Activated gamma-delta T cell treated with Interleukin-2 at 50 U/mL for 16 hours (primary cell): ENCODE results near the gene TTC27.
"Not testable (repeated sequence)": the region's sequence is repeated elsewhere in the genome, so short reads cannot be mapped to it uniquely, and the experiment has no call there.

ENCODE experiments used
- DNase-seq: peaks from one replicate; pipeline ENCODE4 v3.0.0-alpha.2; 2020

TTC27 gene

DNA sequence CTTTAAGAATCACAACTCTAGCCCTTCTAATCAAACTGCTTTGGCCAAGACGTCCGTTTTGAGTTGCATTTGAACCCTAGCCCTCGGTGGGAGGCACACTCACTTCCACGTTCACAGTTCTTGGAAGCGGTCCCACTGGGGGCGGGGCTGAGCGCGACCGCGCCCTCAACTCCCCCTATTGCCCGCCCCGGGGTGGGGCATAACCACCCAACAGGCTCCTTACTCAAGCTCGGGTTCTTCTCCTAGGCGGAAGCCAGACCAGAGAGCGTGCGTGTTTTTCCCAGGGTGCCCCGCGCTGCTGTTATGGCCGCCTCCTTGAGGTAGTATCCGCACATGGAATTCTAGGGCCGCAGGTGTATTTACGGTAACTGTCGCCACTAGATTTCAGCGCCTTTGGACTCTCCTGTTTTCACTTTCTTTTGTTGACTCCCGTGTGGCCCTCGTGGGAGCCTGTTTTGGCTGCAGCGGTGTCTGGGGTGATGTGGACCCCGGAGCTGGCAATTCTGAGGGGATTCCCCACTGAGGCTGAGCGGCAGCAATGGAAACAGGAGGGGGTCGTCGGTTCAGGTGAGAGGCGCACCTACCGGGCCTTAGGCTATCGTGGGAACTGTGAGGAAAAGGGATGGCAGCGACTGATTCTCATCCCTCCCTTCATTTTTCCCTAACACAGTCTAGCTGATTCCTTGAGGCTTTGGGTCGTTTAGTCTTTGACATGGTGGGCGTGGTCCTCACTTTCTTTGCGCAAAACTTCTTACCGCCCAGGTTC is at the start of gene TTC27:
Gene TTC27 (plus strand): TSS at position 237 of the 766 bp plus-strand sequence. CDS start 243 bp downstream, at position 480.
- peak; percentile 93 for DNase-seq

DNA sequence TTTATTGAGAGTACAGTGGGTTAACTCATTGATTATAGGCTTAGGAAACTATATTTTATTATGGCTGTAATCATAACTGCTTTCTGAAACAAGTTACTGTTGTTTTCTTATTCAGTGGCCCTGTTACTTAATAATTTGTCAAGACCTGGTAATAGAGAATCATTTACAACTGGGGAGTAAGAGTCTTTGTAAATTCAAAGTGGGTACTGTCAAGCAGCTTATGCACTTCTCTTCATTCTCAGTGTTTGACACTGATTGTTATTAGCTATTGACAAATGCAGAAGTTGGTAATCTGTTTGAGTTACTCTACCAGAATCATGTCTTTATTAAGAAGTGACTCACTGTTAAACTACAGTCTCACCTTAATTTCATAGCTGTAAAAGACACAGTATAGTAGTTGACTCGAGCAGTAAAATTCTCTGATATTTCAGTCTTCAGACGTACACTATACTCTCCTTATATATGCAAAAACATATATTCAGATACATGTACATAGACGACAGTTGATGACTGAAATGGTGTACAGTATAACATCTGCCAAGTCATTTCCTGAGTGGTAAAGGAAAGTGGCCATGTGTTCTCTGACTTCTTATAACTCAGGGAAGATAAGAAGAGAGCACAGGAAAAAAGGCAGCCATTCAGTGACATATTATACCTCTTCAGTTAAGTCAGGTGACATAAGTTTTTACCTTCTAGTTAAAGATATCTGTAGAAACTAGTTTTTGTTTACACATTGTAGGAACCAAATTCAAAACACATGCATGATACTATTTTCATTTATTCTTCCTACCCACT is 36.0 kb upstream of the TTC27 start:
- DNase-seq, result no peak

DNA sequence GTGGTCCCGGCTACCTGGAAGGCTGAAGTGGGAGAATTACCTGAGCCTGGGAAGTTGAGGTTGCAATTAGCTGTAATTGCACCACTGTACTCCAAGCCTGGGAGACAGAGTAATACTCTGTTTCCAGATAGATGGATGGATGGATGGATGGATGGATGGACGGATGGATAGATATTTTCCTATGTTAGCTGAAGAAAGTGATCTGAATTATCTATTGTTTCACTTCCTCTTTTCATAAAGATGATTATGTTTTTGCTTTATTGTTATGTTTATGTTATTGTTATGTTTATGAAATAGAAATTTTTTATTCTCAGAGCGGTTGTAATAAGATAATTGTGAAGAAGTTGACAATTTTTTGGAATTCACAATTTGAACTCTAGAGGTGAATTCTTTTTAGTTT is 33.3 kb upstream of the TTC27 start:
- no peak for DNase-seq

DNA sequence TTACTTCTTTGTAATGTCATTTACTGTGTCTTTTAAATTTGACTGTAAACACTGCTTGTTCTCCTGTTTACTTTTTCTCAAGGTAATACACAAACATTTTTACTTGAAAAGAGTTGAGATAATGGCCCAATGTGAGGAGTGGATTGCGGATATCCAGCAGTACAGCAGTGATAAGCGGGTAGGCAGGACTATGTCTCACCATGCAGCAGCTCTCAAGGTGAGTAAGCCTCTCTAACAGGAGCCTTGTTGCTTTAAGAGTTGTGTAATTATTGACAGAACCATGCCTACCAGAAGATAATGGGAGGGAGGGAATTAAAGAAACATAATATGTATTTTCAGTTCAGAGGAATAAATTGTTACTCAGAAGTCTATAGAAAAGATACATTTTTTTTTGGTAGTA is 16.5 kb upstream of the TTC27 start:
- no peak for DNase-seq

DNA sequence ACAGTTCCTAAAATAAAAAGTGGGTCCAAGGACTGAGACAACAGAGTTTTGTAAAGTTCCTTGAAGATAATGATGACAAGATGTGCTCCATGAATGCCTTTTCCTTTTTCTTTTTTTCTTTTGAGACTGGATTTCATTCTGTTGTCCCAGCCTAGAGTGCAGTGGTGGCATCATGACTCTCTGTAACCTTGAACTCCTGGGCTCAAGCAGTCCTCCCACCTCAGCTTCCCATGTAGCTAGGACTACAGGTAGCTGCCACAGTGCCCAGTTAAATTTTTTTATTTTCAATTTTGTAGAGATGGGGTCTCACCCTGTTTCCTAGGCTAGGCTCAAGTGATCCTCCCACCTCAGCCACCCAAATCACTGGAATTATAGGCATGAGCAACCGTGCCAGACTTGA is 16.1 kb upstream of the TTC27 start:
- DNase-seq, result no peak

DNA sequence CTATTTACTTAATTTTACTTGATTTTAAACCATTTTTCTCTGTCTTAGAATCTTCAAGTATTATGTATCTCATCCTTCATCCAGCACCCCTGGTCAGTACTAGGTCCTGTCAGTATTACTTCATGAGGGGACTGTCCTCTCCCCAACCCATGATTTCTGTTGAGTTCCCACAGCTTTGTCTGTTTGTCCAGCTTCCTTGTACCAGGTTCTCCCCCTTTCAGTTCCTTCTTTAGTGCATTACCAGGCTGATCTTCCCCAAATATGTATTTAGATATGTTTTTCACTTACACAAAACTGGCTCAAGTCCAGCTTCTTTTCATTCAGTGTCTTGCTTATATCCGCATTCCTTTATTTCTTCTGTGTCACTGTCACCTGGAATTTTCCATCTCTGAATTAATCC is 13.8 kb upstream of the TTC27 start:
- DNase-seq, result no peak

DNA sequence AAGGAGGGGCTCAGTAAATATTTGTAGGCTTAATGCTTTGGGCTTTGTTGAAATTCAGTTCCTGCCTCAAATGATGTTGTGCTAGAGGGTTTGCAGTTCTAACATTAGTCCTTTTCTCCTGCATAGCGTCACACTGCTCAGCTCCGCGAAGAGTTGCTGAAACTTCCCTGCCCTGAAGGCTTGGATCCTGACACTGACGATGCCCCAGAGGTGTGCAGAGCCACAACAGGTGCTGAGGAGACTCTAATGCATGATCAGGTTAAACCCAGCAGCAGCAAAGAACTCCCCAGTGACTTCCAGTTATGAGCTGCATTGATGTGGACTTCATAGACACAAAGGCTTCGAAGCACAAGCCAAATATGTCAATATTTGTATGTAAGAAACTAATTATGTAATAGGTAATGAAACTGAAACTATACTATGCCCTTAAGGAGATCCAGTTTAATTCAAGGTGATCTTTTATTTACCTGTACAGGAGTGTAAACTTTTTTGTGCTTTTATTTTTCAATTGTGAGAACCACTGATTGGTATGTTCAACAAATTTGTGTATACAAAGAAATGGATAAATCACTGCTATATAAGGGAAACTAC is 10.2 kb upstream of the TTC27 start:
- no peak for DNase-seq

DNA sequence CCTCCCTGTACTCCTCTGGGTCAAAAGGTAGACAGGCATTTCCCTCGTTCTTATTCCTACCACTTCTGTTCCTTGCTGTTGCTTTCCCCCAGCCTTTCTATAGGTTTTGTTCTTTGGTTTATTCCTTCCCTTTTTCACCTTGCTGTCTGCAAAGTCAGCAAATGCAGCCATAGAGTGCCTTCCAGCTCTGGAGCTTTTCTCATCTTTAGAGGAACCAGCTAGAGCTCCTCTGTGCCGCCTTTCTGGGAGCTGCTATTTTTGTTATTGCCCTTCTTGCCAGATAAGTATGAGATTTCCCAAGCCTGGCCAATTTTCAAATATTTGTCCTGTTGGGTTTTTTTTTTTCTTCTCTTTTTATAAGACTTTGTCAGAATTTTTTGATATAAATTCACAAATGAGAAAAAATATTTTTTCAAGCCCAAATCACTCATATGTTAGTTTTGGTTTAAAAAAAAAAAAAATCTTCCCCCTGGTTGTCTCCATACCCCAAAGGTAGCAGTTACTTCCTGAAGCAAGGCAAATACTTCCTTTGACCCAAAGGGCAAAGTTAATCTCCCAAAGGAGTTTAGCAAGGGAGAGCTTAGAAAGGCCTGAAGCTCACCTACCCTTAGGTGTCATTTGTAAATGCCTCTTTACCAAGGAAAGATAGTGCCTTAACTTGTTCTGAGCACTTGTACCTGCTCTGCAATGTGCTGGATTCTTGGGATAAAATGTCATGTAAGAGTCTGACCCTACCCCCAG is 5.1 kb upstream of the TTC27 start:
- no peak for DNase-seq

DNA sequence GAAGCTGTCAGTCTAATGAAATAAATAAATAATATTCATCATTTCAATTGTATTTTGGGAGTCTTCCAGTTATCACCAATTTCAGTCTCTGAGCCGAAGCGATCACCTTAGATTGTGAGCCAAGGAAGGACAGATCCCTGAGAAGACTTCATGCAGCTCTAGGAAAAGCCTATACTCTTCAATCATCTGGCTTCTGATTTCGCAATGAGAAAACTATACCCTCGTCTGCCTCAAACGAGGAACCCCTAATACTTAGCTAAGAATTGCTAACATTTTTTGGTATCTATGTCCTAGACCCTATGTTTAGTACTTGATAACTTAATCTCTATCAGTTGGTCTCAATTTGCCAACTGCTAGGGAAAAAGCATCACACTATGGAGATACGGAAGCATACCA is 4.5 kb upstream of the TTC27 start:
- no peak for DNase-seq

DNA sequence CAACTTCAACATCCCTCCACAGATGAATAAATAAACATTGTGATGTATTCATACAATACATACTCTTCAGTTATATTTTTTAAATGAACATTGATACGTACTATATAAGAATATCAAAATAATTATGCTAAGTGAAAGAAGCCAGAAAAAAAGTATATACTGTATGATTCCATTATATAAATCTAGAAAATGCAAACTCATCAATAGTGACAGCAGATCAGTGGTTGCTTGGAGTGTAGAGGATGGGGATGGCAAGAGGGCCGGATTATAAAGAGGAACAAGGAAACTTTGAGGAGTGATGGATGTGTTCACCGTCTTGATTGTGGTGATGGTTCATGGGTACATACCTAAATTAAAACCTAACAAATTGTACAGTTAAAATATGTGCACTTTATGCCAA is 3.0 kb upstream of the TTC27 start:
- DNase-seq, result no peak

DNA sequence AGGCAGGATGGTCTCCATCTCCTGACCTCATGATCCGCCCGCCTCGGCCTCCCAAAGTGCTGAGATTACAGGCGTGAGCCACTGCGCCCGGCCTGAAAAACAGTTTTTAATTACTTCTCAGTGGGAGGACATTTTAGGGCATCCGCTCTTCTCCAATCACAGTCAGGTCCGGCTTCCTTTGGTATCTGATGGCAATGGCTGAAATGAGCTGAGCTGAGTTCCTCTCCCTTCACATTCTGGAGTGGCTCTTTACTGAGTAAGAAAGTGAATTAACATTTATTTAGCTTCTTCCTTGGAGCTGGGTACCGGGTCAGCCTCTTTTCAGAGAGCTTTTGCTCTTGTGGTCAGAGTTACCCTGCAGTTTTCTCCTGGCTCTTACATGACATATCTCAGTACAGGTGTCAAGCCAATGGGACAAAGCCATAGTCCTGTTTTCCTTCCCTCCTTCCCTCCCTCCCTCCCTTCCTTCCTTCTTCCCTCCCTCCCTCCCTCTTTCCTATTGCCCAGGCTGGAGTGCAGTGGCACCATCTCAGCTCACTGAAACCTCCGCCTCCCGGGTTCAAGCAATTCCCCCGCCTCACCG is 1.1 kb upstream of the TTC27 start:
- DNase-seq, result no peak

DNA sequence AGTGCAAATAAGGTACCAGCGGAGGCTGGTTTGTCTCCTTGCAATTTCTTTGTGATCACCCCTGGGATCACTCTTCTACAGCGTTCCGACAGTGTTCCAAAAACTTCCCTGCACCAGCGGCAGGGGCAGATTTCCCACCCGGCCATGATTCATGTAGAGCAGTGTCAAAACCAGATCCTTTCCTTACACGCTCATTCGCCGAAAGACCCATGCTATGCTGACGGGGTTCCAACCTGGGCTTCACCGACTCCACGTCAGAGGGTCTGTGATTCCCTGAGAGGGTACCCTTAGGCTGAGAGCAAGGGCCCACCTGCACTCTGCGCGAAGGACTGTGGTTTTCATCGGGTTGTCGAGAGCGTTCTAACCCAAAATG is 423 bp upstream of the TTC27 start:
- peak; percentile 17 for DNase-seq

DNA sequence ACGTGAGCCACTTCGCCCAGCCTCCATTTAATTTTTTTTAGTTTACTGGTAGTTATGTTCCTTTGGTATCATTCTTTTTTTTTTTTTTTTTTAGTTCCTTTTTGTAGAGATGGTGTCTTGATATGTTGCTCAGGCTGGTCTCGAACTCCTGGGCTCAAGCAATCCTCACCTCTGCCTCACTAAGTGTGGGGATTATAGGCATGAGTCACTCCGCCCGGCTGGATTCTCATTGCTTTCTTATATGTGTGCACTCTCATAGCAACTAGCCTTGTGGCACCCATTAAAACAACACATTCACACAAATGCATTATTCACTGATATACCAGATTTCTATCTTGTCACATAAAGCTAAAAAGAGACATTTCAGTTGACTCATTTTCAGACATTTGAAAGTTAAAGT is 4.2 kb downstream of the TTC27 start:
- no peak for DNase-seq

DNA sequence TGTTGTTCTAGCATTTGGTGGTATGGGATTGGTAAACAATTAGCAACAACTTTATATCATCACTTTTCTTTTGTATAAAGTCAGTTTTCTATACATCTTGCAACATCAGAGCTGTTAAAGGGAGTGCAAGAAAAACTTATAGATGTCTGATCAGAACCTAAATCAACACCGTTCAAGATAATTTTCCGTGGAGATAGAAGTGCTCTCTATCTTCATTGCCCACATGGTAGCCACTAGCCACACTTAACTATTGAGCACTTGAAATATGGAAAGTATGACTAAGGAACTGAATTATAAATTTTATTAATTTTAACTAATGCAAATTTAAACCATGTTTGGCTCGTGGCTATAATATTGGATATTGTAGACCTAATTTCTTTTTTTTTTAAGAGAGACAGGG is 5.2 kb downstream of the TTC27 start:
- no peak for DNase-seq

DNA sequence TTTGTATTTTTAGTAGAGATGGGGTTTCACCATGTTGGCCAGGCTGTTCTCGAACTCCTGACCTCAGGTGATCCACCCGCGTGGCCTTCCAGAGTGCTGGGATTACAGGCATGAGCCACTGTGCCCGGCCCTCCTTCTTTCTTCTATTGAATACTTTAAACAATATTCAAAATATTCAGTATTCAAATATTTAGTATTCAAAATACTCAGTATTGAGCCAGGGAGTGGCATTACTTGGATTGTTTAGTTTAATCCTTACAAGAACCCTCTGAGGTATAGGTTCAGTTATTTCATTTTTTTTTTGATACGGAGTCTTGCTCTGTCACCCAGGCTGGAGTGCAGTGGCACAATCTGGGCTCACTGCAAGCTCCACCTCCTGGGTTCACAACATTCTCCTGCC is 10.7 kb downstream of the TTC27 start:
- not testable (repeated sequence) for DNase-seq

DNA sequence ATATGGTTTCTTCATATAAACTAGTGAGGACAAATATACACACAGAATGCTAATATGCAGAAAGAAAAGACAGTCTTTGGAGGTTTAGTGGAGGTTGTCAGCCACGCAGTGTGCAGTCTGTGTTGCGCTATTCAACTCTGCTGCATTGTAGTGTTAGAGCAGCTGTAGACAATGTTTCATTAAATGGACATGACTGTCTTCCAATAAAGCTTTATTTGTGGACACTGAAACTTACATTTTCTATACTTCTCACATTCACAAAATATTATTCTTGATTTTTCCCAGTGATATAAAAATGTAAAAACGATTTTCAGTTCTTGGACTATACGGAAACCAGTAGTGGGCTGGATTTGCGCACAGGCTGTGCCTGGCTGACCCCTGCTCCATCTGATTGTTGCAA is 13.3 kb downstream of the TTC27 start:
- DNase-seq, result no peak

DNA sequence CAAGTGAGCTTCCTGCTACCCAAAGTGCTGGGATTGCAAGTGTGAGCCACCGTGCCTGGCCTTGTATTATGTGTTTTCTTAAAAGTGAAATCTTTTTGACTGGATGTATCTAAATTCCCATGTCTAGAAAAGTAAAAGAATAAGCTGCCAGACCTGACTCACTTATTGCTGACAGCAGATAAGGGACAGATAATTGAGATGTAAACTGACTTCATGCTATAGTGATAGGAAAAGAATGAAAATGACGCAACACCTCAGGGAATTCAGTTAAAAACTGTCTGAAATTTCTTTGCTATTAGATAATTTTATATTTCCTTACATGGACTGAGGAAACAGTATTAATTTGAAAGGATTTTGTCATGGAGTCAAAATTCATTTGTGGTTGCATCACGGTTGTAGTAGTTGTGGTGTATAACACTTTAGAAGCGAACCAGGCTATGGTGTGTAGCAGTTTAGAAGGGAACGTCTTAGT is 19.4 kb downstream of the TTC27 start:
- DNase-seq, result no peak

DNA sequence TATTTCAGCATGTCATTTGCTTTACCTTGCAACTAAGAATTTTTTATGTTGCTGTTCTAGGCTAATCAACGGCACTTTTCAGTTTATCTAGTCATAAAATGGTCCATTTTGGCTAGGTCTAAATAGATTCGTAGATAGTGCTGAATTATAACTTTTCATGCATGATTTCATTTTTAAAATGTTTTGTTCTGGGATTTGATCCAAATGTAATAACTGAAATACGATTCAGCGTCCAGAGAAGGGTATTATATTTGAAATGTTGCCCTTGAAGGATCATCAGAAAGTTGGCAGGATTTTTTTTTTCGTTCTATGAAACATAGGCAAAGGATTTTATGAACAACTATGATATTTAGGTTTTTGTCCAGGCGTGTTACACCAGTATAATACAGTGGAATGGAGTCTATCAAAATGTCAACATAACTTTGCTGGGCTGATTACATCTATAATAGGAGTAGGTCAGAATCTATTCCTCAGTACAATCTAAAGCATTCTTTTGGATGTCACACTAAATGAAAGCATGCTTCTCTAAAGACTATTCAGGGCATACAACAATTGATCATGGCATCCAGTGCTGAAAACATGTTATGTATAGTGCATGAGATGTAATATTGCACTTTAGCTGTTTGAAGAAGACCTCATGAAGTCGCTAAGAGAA is 24.8 kb downstream of the TTC27 start:
- no peak for DNase-seq

DNA sequence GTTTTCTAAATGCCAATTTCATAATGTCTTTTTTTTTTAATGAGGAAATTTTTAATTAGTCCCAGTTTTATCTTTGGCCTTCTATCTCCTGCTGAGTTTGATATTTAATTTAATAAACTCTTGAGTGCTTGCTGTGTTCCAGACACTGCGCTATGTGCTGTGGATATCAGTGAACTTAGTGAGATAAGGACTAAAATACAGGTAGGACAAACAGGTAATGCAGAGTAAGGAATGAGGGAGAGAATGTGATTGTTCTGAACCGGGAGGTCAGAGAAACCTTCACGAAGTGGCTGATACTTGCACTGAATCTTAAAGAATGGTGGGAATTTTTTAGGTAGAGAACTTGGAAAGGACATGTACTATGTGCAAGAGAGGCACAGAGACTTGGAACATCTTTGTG is 28.2 kb downstream of the TTC27 start:
- DNase-seq, result no peak

DNA sequence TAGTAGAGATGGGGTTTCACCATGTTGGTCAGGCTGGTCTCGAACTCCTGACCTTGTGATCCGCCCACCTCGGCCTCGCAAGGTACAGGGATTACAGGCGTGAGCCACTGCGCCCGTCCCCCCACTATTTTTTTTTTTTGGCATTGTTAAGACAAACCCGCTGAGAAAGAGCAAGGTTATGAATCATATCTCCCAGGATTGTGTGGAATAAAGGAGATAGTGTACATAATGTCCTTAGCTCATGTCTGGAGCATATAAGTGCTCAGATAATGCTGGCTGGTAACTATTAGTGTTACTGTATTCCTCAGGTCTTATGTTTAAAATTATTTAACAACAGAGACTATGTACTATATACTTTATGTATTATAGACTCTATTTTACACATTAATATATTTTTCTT is 36.0 kb downstream of the TTC27 start:
- no peak for DNase-seq

DNA sequence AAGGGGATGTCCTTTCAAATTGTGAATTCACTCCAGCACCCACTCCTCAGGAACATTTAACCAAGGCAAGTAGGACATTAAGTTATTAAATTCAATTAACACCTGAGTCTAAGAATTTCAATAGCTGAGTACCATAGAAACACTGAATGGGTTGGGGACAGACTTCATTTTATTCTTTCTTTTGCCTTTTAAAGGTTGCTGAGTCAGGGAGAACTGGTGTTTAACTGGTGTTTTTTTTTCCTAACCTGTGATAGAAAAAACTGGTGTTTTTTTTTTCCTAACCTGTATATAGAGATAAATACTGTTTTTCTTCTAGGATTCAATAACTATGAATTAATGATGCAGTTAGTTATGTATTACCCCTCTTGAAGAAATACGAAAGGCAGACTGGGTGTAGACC is 38.9 kb downstream of the TTC27 start:
- DNase-seq, result no peak

DNA sequence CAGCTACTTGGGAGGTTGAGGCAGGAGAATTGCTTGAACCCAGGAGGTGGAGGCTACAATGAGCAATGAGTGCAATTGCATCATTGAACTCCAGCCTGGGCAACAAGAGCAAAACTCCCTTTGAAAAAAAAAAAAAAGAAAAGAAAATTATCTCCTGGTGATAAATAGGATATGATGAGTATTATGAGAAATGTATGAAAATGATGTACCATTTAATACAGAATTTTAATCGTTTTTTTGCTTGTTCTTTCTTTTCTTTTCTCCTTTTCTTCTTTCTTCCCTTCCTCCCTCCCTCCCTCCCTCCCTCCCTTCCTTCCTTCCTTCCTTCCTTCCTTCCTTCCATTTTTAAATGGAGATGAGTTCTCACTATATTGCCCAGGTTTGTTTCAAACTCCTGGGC is 40.4 kb downstream of the TTC27 start:
- DNase-seq, result no peak
